ENCODE data around the gene PVR.
"Not testable (repeated sequence)": the region's sequence is repeated elsewhere in the genome, so short reads cannot be mapped to it uniquely, and the experiment has no call there.

Gene PVR

GRCh38 chr19:44681992-44682790, 38.5 kb downstream of the PVR start:
- in situ Hi-C loops (cut with MboI; ENCODE audit: low sequenced_read_pairs, unreplicated experiment): no loop called here
- TF ChIP-seq CTCF (IDR thresholded peaks at IDR 0.05; ENCODE audit: borderline replicate concordance, control extremely low read depth, extremely low read depth, insufficient read depth, missing control alignments): no peak
- DNase-seq (ENCODE audit: low spot score): no peak

- DNase-seq (ENCODE audit: low spot score): no peak
- in situ Hi-C loops (cut with MboI; ENCODE audit: low sequenced_read_pairs, unreplicated experiment): no loop called here
- no peak for TF ChIP-seq CTCF (IDR thresholded peaks at IDR 0.05; ENCODE audit: borderline replicate concordance, control extremely low read depth, extremely low read depth, insufficient read depth, missing control alignments)
Measured at GRCh38 chr19:44682807-44683206, 39.1 kb downstream of the PVR start.

GRCh38 chr19:44683434-44684210, 39.9 kb downstream of the PVR start:
- in situ Hi-C loops (cut with MboI; ENCODE audit: low sequenced_read_pairs, unreplicated experiment): no loop called here
- no peak for TF ChIP-seq CTCF (IDR thresholded peaks at IDR 0.05; ENCODE audit: borderline replicate concordance, control extremely low read depth, extremely low read depth, insufficient read depth, missing control alignments)
- no peak for DNase-seq (ENCODE audit: low spot score)

GRCh38 chr19:44684396-44684795, 40.7 kb downstream of the PVR start:
- DNase-seq (ENCODE audit: low spot score); in situ Hi-C loops (cut with MboI; ENCODE audit: low sequenced_read_pairs, unreplicated experiment): not testable (repeated sequence)

- in situ Hi-C loops (cut with MboI; ENCODE audit: low sequenced_read_pairs, unreplicated experiment): no loop called here
- no peak for DNase-seq (ENCODE audit: low spot score)
- TF ChIP-seq CTCF (IDR thresholded peaks at IDR 0.05; ENCODE audit: borderline replicate concordance, control extremely low read depth, extremely low read depth, insufficient read depth, missing control alignments): no peak
Measured at GRCh38 chr19:44684892-44685863, 41.5 kb downstream of the PVR start.

- TF ChIP-seq CTCF (IDR thresholded peaks at IDR 0.05; ENCODE audit: borderline replicate concordance, control extremely low read depth, extremely low read depth, insufficient read depth, missing control alignments): no peak
- in situ Hi-C loops (cut with MboI; ENCODE audit: low sequenced_read_pairs, unreplicated experiment): no loop called here
- no peak for DNase-seq (ENCODE audit: low spot score)
Measured at GRCh38 chr19:44685877-44686276, 42.2 kb downstream of the PVR start.
